HCT116 (cell line): Measurements from ENCODE around the gene SH3BP5L. TPM values are rescaled to one million over a fixed set of nuclear protein-coding genes. Genes with fewer than 3 reads are reported as not detected.

Experiments
- ATAC-seq: fragments of 200-7000 bp; cut with Tn5 transposase; 2 replicates; pipeline ENCODE4 v1.9.1; 2020; ENCODE audit warnings: mild to moderate bottlenecking, moderate library complexity
- BruUV-seq: library from RNA; stranded (reverse); fragments of 400-500 nt; replicated peaks from 2 replicates; lab custom pipeline; 2021; lab: Mats Ljungman, UMichigan
- CTCF ChIA-PET: fragments of 300-600 bp; sonication (Branson Sonifier 250); formaldehyde crosslinking; loops from one replicate; lab custom pipeline; 2021; ENCODE audit warnings: antibody characterized with exemption; lab: Charles Lee
- POLR2A ChIA-PET: fragments of 300-600, 350-600 bp; sonication (Branson Sonifier 250); formaldehyde crosslinking; loops from one replicate; lab custom pipeline; 2021; ENCODE audit warnings: antibody characterized with exemption; lab: Charles Lee
- RAD21 ChIA-PET, 2 experiments: fragments of 300-600 bp; sonication (Branson Sonifier 250); formaldehyde crosslinking; loops; one replicate each; lab custom pipeline; 2023; ENCODE audit warnings: low total read pairs in 2 of 2; ENCODE audit not compliant: uncharacterized antibody in 2 of 2, unreplicated experiment in 2 of 2, low non-redundant PET in 1 of 2; lab: Charles Lee
- DNase-seq: peaks from one replicate; pipeline ENCODE4 v3.0.0-alpha.2; 2010; ENCODE audit warnings: low read depth, low spot score
- H2AFZ ChIP-seq: fragments of 200-600 bp; shearing (Covaris generic), sonication (generic); 2 replicates; pipeline ENCODE4 v1.6.1; 2017; ENCODE audit warnings: low read depth, mixed run types, mixed read lengths, antibody characterized with exemption, low read length; ENCODE audit not compliant: poor library complexity, severe bottlenecking
- H3K27ac ChIP-seq: 2 replicates; pipeline ENCODE4 v1.5.1; 2012; ENCODE audit warnings: low read depth, low read length
- H3K27me3 ChIP-seq: fragments of 200-600 bp; sonication (generic); 2 replicates; pipeline ENCODE4 v1.6.1; 2016; ENCODE audit warnings: mixed run types, low read length, mixed read lengths; ENCODE audit not compliant: insufficient read depth
- H3K36me3 ChIP-seq, 2 experiments: fragments of 200-500 bp in 1 of 2; fragments of 200-600 bp in 1 of 2; sonication (Bioruptor generic) in 1 of 2; sonication (generic) in 1 of 2; 2 replicates each; pipeline versions ENCODE4 v1.5.1 to v1.6.1; 2014 to 2016; ENCODE audit warnings: low read length in 2 of 2, inconsistent platforms in 1 of 2, mixed read lengths in 1 of 2, mixed run types in 1 of 2; ENCODE audit not compliant: insufficient read depth in 2 of 2, control insufficient read depth in 1 of 2
- H3K4me1 ChIP-seq, 2 experiments: fragments of 200-600 bp in 1 of 2; sonication (generic) in 1 of 2; 2 replicates each; pipeline versions ENCODE4 v1.5.1 to v1.6.1; 2012 to 2017; ENCODE audit warnings: low read length in 2 of 2, inconsistent platforms in 1 of 2, mild to moderate bottlenecking in 1 of 2, mixed read lengths in 1 of 2, mixed run types in 1 of 2, moderate library complexity in 1 of 2; ENCODE audit not compliant: insufficient read depth in 2 of 2, control insufficient read depth in 1 of 2
- H3K4me2 ChIP-seq: fragments of 200-600 bp; sonication (generic); 2 replicates; pipeline ENCODE4 v1.6.1; 2017; ENCODE audit warnings: mixed run types, low read length, mixed read lengths
- H3K4me3 ChIP-seq, 2 experiments: fragments of 200-600 bp in 1 of 2; sonication (generic) in 1 of 2; replicated peaks in 1 of 2; 2 replicates each; pipeline ENCODE4 v1.5.1; 2011 to 2016; ENCODE audit warnings: low read length in 2 of 2, control low read depth in 1 of 2, low read depth in 1 of 2, mild to moderate bottlenecking in 1 of 2, mixed read lengths in 1 of 2, mixed run types in 1 of 2
- H3K79me2 ChIP-seq: fragments of 200-600 bp; sonication (generic); 2 replicates; pipeline ENCODE4 v1.6.1; 2017; ENCODE audit warnings: mild to moderate bottlenecking, mixed run types, low read length, moderate library complexity, mixed read lengths; ENCODE audit not compliant: insufficient read depth
- H3K9ac ChIP-seq: fragments of 200-600 bp; sonication (generic); 2 replicates; pipeline ENCODE4 v1.6.1; 2016; ENCODE audit warnings: low read length, mixed read lengths
- H3K9me2 ChIP-seq: fragments of 200-600 bp; sonication (generic), shearing (Covaris generic); 2 replicates; pipeline ENCODE4 v1.6.1; 2017; ENCODE audit warnings: mixed run types, mild to moderate bottlenecking, moderate library complexity; ENCODE audit not compliant: insufficient read depth
- H3K9me3 ChIP-seq, 2 experiments: fragments of 200-500 bp in 1 of 2; fragments of 200-600 bp in 1 of 2; sonication (Bioruptor generic) in 1 of 2; sonication (generic) in 1 of 2; 2 replicates each; pipeline ENCODE4 v1.6.1; 2014 to 2017; ENCODE audit warnings: low read length in 2 of 2, mixed read lengths in 2 of 2, inconsistent platforms in 1 of 2, low read depth in 1 of 2, mild to moderate bottlenecking in 1 of 2, mixed run types in 1 of 2, moderate library complexity in 1 of 2; ENCODE audit not compliant: control insufficient read depth in 1 of 2, insufficient read depth in 1 of 2
- H4K20me1 ChIP-seq: fragments of 200-600 bp; sonication (generic), shearing (Covaris generic); 2 replicates; pipeline ENCODE4 v1.6.1; 2017; ENCODE audit warnings: mixed run types, mild to moderate bottlenecking, moderate library complexity; ENCODE audit not compliant: insufficient read depth
- ATF3 ChIP-seq: IDR thresholded peaks from 2 replicates; pipeline ENCODE4 v1.6.1; 2012
- CBX3 ChIP-seq: IDR thresholded peaks from 2 replicates; pipeline ENCODE4 v1.6.1; 2012; ENCODE audit warnings: low read depth
- CTCF ChIP-seq, 3 experiments: fragments of 200-600 bp in 1 of 3; sonication (generic) in 1 of 3; IDR thresholded peaks in 2 of 3; conservative IDR thresholded peaks in 1 of 3; 2 replicates each; pipeline ENCODE4 v1.5.1; 2012 to 2017; ENCODE audit warnings: low read depth in 2 of 3, low read length in 2 of 3, antibody characterized with exemption in 1 of 3, borderline replicate concordance in 1 of 3, control low read depth in 1 of 3, mild to moderate bottlenecking in 1 of 3, mixed read lengths in 1 of 3, mixed run types in 1 of 3, moderate library complexity in 1 of 3; ENCODE audit not compliant: insufficient read depth in 1 of 3
- EGR1 ChIP-seq: IDR thresholded peaks from 2 replicates; pipeline ENCODE4 v1.6.1; 2012; ENCODE audit warnings: low read depth
- ELF1 ChIP-seq: IDR thresholded peaks from 2 replicates; pipeline ENCODE4 v1.6.1; 2012; ENCODE audit warnings: low read depth, borderline replicate concordance
- EZH2phosphoT487 ChIP-seq: fragments of 200-600 bp; IDR thresholded peaks from 2 replicates; pipeline ENCODE4 v1.6.1; 2018; ENCODE audit warnings: antibody characterized with exemption, borderline replicate concordance
- MAX ChIP-seq: IDR thresholded peaks from 2 replicates; pipeline ENCODE4 v1.6.1; 2012
- POLR2A ChIP-seq: IDR thresholded peaks from 2 replicates; pipeline ENCODE4 v1.7.0; 2011; ENCODE audit warnings: borderline replicate concordance; ENCODE audit not compliant: insufficient read depth, insufficient read length; ENCODE audit errors: extremely low read depth
- POLR2AphosphoS5 ChIP-seq: IDR thresholded peaks from 2 replicates; pipeline ENCODE4 v1.6.1; 2011; ENCODE audit warnings: mild to moderate bottlenecking, low read depth, low read length, moderate library complexity
- REST ChIP-seq: IDR thresholded peaks from 2 replicates; pipeline ENCODE4 v1.6.1; 2012; ENCODE audit warnings: low read depth
- SP1 ChIP-seq: IDR thresholded peaks from 2 replicates; pipeline ENCODE4 v1.6.1; 2012; ENCODE audit warnings: low read depth
- SRF ChIP-seq: IDR thresholded peaks from 2 replicates; pipeline ENCODE4 v1.6.1; 2012; ENCODE audit warnings: low read depth
- TCF7L2 ChIP-seq: IDR thresholded peaks from 2 replicates; pipeline ENCODE4 v1.7.0; 2011; ENCODE audit warnings: borderline replicate concordance, inconsistent platforms; ENCODE audit not compliant: insufficient read depth, insufficient read length; ENCODE audit errors: extremely low read depth
- ZNF274 ChIP-seq: fragments of 200-500 bp; sonication (Bioruptor generic); IDR thresholded peaks from 2 replicates; pipeline ENCODE4 v1.6.1; 2014; ENCODE audit warnings: mild to moderate bottlenecking, low read depth, low read length, inconsistent platforms
- intact Hi-C: fragments of 100-400 bp; cut with micrococcal nuclease; formaldehyde crosslinking; loops from 2 replicates; pipeline ENCODE4 v1.10.0; 2022
- total RNA-seq: library from RNA; stranded (reverse); gene quantifications from one replicate; pipeline ENCODE4 v1.2.1, GENCODE V29; 2021; ENCODE audit not compliant: unreplicated experiment

SH3BP5L gene
- total RNA-seq, 1 experiment from 2014 or later, result 22.3 TPM

GRCh38 chr1:248825909-248826760 lies at the start of gene SH3BP5L (continued):
- TF ChIP-seq POLR2AphosphoS5 (peak; percentile 67), EGR1 (peak; percentile 100), SRF (no peak; the same call in 1 of the 2 replicates), CTCF (IDR thresholded peaks at IDR 0.05 in 2 of 3, conservative IDR thresholded peaks at IDR 0.05 in 1 of 3; ENCODE audit: borderline replicate concordance in 1 of 3, insufficient read depth in 1 of 3, low read depth in 2 of 3, low read length in 2 of 3) (peak; percentile 42 to 81 (median 74); a peak in 5 of 6 replicates)

- Histone ChIP-seq H2AFZ (no peak overlapping the region), H3K4me2 (peak overlapping the region; percentile 96), H4K20me1 (no peaks in the 10 kb centered on the region), H3K79me2 (no peaks in the 10 kb centered on the region), H3K27ac (no peak overlapping the region), H3K9me2 (no peaks in the 10 kb centered on the region), H3K4me1 (peaks cover 10 to 25% of the 10 kb centered on the region in 2 experiments), H3K9me3 (no peaks in the 10 kb centered on the region), H3K36me3 (no peaks in the 10 kb centered on the region), H3K27me3 (no peaks in the 10 kb centered on the region), H3K9ac (no peak overlapping the region), H3K4me3 (peak overlapping the region in 1 of 2 experiments; percentile 26; a peak in 1 of 4 replicates)
- no TSS peak for BruUV-seq
- intact Hi-C loops, result loop anchor here (1.0 kb wide), 3 partner anchors 15 to 36 kb away; partner anchors contain the start of genes PGBD2, ZNF672 and ZNF692
- ChIA-PET RAD21 (no interaction called here), CTCF (interaction anchor here (1.0 to 1.5 kb wide), 3 partner anchors 15 to 48 kb away, joined by 5 to 6 read pairs (median 5); partner anchors contain the start of genes SH3BP5L and ZNF692), POLR2A (interaction anchor here (0.7 to 2.2 kb wide), 4 partner anchors 15 to 49 kb away, joined by 4 to 11 read pairs (median 8); partner anchors contain the start of genes PGBD2, SH3BP5L, ZNF672 and ZNF692)
- ATAC-seq (peak; percentile 70), DNase-seq (peak; percentile 82)
- TF ChIP-seq MAX (no peak), POLR2A (no peak), REST (no peak), EZH2phosphoT487 (no peak), ELF1 (no peak), SP1 (peak; percentile 24), ATF3 (peak; percentile 86), ZNF274 (no peak), SRF (no peak), CBX3 (no peak; the same call in 1 of the 2 replicates), TCF7L2 (no peak)
These were observed 48.3 kb upstream of the SH3BP5L start for GRCh38 chr1:248873993-248874533.
